Naive thymus-derived CD4-positive, alpha-beta T cell (primary cell): Measurements from ENCODE around the gene DNALI1. TPM values are rescaled to one million over a fixed set of nuclear protein-coding genes. Genes with fewer than 3 reads are reported as not detected.
"Not testable (repeated sequence)": the region's sequence is repeated elsewhere in the genome, so short reads cannot be mapped to it uniquely, and the experiment has no call there.

Source experiments
- ATAC-seq: fragments of 150-1000 bp; cut with Tn5 transposase; 2 replicates; pipeline ENCODE4 v1.10.0; 2021; ENCODE audit warnings: mild to moderate bottlenecking, moderate library complexity
- CTCF ChIA-PET: fragments of 350-600 bp; sonication (Branson Sonifier 250); formaldehyde crosslinking; loops from one replicate; lab custom pipeline; 2021; ENCODE audit warnings: antibody characterized with exemption; lab: Charles Lee
- POLR2A ChIA-PET: fragments of 350-600 bp; sonication (Branson Sonifier 250); formaldehyde crosslinking; loops from one replicate; lab custom pipeline; 2021; ENCODE audit warnings: antibody characterized with exemption, inconsistent platforms; lab: Charles Lee
- DNase-seq, 9 donors: peaks; one replicate each; pipeline versions ENCODE4 v3.0.0 to v3.0.0-alpha.2; 2020 to 2022; ENCODE audit warnings: mixed read lengths in 1 of 9
- H3K27ac ChIP-seq: one replicate; pipeline ENCODE4 v1.7.0; 2013; ENCODE audit warnings: mild to moderate bottlenecking, low read depth, low read length, moderate library complexity
- H3K27me3 ChIP-seq, 2 donors: one replicate each; pipeline ENCODE4 v1.7.0; 2013; ENCODE audit warnings: low read length in 2 of 2, mild to moderate bottlenecking in 2 of 2, moderate library complexity in 2 of 2; ENCODE audit not compliant: control insufficient read depth in 2 of 2, insufficient read depth in 2 of 2
- H3K36me3 ChIP-seq, 3 experiments: 1 replicate in 2 of 3; 2 replicates in 1 of 3; pipeline ENCODE4 v1.7.0; 2013; ENCODE audit warnings: low read length in 3 of 3, mild to moderate bottlenecking in 3 of 3, moderate library complexity in 1 of 3; ENCODE audit not compliant: insufficient read depth in 3 of 3, control insufficient read depth in 2 of 3
- H3K4me1 ChIP-seq, 2 donors: one replicate each; pipeline ENCODE4 v1.7.0; 2013; ENCODE audit warnings: low read length in 2 of 2, mild to moderate bottlenecking in 2 of 2, moderate library complexity in 1 of 2; ENCODE audit not compliant: control insufficient read depth in 2 of 2, insufficient read depth in 2 of 2
- H3K4me3 ChIP-seq: 2 replicates; pipeline ENCODE4 v1.7.0; 2013; ENCODE audit warnings: mild to moderate bottlenecking, low read length
- H3K9me3 ChIP-seq, 3 experiments: 1 replicate in 2 of 3; 2 replicates in 1 of 3; pipeline ENCODE4 v1.7.0; 2013; ENCODE audit warnings: low read length in 3 of 3; ENCODE audit not compliant: control insufficient read depth in 2 of 3
- H3K27ac Mint-ChIP-seq, 9 donors: one replicate each; pipeline ENCODE4 v1.8.0; 2020 to 2022; ENCODE audit warnings: mixed read lengths in 9 of 9, mild to moderate bottlenecking in 8 of 9, moderate library complexity in 5 of 9, inconsistent platforms in 2 of 9
- H3K27me3 Mint-ChIP-seq, 5 donors: one replicate each; pipeline ENCODE4 v1.8.0; 2021 to 2022; ENCODE audit warnings: mixed read lengths in 5 of 5, mild to moderate bottlenecking in 1 of 5
- H3K36me3 Mint-ChIP-seq, 5 donors: one replicate each; pipeline ENCODE4 v1.8.0; 2020 to 2022; ENCODE audit warnings: mixed read lengths in 5 of 5, mild to moderate bottlenecking in 3 of 5, inconsistent platforms in 1 of 5
- H3K4me1 Mint-ChIP-seq, 7 donors: one replicate each; pipeline ENCODE4 v1.8.0; 2020 to 2022; ENCODE audit warnings: mixed read lengths in 7 of 7, mild to moderate bottlenecking in 3 of 7, inconsistent platforms in 1 of 7
- H3K4me3 Mint-ChIP-seq, 10 donors: one replicate each; pipeline ENCODE4 v1.8.0; 2020 to 2022; ENCODE audit warnings: mild to moderate bottlenecking in 10 of 10, mixed read lengths in 10 of 10, moderate library complexity in 6 of 10, inconsistent platforms in 2 of 10
- H3K9me3 Mint-ChIP-seq, 11 donors: one replicate each; pipeline ENCODE4 v1.8.0; 2020 to 2022; ENCODE audit warnings: mixed read lengths in 11 of 11, mild to moderate bottlenecking in 4 of 11, inconsistent platforms in 1 of 11, moderate library complexity in 1 of 11
- intact Hi-C, 2 donors: fragments of 100-400 bp; cut with micrococcal nuclease; formaldehyde crosslinking; loops; one replicate each; pipeline ENCODE4 v1.15.1; 2023
- polyA plus RNA-seq, 2 donors: library from polyadenylated mRNA; unstranded; fragments of 300-500 nt; fragmentation: Illumina TruSeq; gene quantifications; one replicate each; pipeline ENCODE4 v1.2.3, GENCODE V29; 2021
- total RNA-seq, 6 experiments: library from RNA in 5 of 6; stranded (reverse) in 5 of 6; gene quantifications; 1 replicate in 5 of 6; 2 replicates in 1 of 6; pipeline ENCODE4 v1.2.3 and lab custom pipeline; 2021 to 2026

Gene DNALI1
- total and polyA plus RNA-seq, 7 experiments from 2014 or later: 0.11 to 0.50 (median 0.24) TPM; not detected in 4

DNA sequence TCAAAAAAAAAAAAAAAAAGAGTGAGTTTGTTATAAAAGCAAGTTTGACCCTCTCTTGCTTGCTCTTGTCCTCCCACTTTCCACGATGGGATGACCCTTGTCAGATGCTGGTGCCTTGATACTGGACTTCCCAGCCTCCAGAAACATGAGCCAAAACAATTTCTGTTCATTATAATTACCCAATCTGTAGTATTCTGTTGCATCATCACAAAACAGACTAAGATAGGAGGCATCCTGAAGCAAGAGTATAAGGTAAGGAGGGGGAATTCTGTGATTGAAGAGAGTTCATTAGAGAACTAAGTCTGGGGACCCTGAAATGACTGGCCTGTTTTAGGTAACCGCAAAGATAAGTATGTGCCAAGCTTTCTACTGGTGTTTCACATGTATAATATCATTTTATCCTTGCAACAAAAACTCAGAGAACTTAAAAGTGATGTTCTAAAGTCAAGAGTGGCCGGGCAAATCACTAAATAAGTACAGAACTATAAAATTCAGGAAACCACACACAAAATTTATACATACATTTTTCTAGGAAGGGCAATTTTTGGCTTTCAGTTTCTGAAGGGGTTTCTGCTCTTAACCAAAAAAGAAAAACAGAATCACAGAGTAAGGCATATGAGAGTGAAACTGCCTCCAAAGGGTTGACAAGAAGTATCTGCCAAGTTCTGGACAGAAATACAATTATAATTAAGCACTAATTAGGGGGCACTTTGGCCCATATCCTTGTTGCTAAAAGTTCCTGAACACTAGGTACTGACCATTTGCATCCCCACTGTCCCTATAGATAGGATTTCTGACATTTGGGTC lies 14.0 kb downstream of the DNALI1 start:
- Histone ChIP-seq H3K4me1 (no peaks in the 10 kb centered on the region), H3K36me3 (peaks cover 39 to 95% (median 48%) of the 10 kb centered on the region in 3 experiments), H3K4me3 (no peak overlapping the region), H3K27ac (no peak overlapping the region), H3K9me3 (no peaks in the 10 kb centered on the region), H3K27me3 (no peaks in the 10 kb centered on the region)
- Mint-ChIP-seq H3K9me3 (no peaks in the 10 kb centered on the region), H3K27ac (peak overlapping the region in 1 of 9 donors; percentile 78), H3K4me3 (peak overlapping the region in 1 of 10 donors; percentile 70), H3K4me1 (peaks cover 0 to 48% (median 0%) of the 10 kb centered on the region in 7 donors), H3K27me3 (no peaks in the 10 kb centered on the region), H3K36me3 (peaks cover 41 to 68% (median 44%) of the 10 kb centered on the region in 5 donors)
- intact Hi-C loops: no loop called here
- POLR2A ChIA-PET: no interaction called here
- CTCF ChIA-PET: no interaction called here
- ATAC-seq (no peak), DNase-seq (no peak)

- H3K27ac ChIP-seq: no peak overlapping the region
- peaks cover 0 to 56% (median 0%) of the 10 kb centered on the region in 7 donors for H3K4me1 Mint-ChIP-seq
- ATAC-seq (no peak), DNase-seq (no peak)
- H3K4me3 Mint-ChIP-seq: peak overlapping the region in 1 of 10 donors; percentile 51
- CTCF ChIA-PET: interaction anchor here (1.8 kb wide), 1 partner anchor 107 kb away, joined by 4 read pairs; no protein-coding TSS in a partner anchor
- H3K9me3 Mint-ChIP-seq: no peaks in the 10 kb centered on the region
- H3K9me3 ChIP-seq: no peaks in the 10 kb centered on the region
- intact Hi-C loops: no loop called here
- H3K27me3 ChIP-seq: no peaks in the 10 kb centered on the region
- POLR2A ChIA-PET: no interaction called here
- H3K27ac Mint-ChIP-seq: peak overlapping the region in 1 of 9 donors; percentile 74
- H3K4me3 ChIP-seq: no peak overlapping the region
- no peaks in the 10 kb centered on the region for H3K27me3 Mint-ChIP-seq
- no peaks in the 10 kb centered on the region for H3K4me1 ChIP-seq
- peaks cover 32 to 65% (median 44%) of the 10 kb centered on the region in 5 donors for H3K36me3 Mint-ChIP-seq
- peaks cover 32 to 86% (median 37%) of the 10 kb centered on the region in 3 experiments for H3K36me3 ChIP-seq
These were observed 18.2 kb downstream of the DNALI1 start for GRCh38 chr1:37574834-37575480.

GRCh38 chr1:37575692-37576091 lies 19.0 kb downstream of the DNALI1 start:
- intact Hi-C loops: no loop called here

GRCh38 chr1:37584544-37584943 lies 27.8 kb downstream of the DNALI1 start:
- H3K27ac ChIP-seq, H3K4me1 Mint-ChIP-seq, ATAC-seq, intact Hi-C loops, H3K4me1 ChIP-seq, POLR2A ChIA-PET, H3K4me3 ChIP-seq, H3K9me3 Mint-ChIP-seq, CTCF ChIA-PET, DNase-seq, H3K9me3 ChIP-seq, H3K4me3 Mint-ChIP-seq, H3K27me3 Mint-ChIP-seq, H3K27me3 ChIP-seq: not testable (repeated sequence)
- H3K36me3 Mint-ChIP-seq: peaks cover 9 to 52% (median 32%) of the 10 kb centered on the region in 5 donors
- peak overlapping the region in 2 of 9 donors; percentile 15 to 25 for H3K27ac Mint-ChIP-seq
- peaks cover 23 to 82% (median 25%) of the 10 kb centered on the region in 3 experiments for H3K36me3 ChIP-seq

More at GRCh38 chr1:37575692-37576091, 19.0 kb downstream of the DNALI1 start:
- Histone ChIP-seq H3K36me3 (peaks cover 35 to 90% (median 37%) of the 10 kb centered on the region in 3 experiments), H3K27me3 (no peaks in the 10 kb centered on the region), H3K4me3 (no peak overlapping the region), H3K27ac (no peak overlapping the region), H3K4me1 (no peaks in the 10 kb centered on the region), H3K9me3 (no peaks in the 10 kb centered on the region)
- Mint-ChIP-seq H3K27ac (peak overlapping the region in 1 of 9 donors; percentile 74), H3K4me1 (peaks cover 0 to 53% (median 0%) of the 10 kb centered on the region in 7 donors), H3K36me3 (peaks cover 38 to 64% (median 45%) of the 10 kb centered on the region in 5 donors), H3K27me3 (no peaks in the 10 kb centered on the region), H3K9me3 (no peaks in the 10 kb centered on the region), H3K4me3 (peak overlapping the region in 1 of 10 donors; percentile 51)
- DNase-seq (no peak), ATAC-seq (no peak)
- ChIA-PET CTCF (interaction anchor here (1.8 kb wide), 1 partner anchor 106 kb away, joined by 4 read pairs; no protein-coding TSS in a partner anchor), POLR2A (interaction anchor here (0.6 kb wide), 1 partner anchor 16 kb away, joined by 3 read pairs; no protein-coding TSS in a partner anchor)

GRCh38 chr1:37588939-37589338 lies 32.2 kb downstream of the DNALI1 start:
- peaks cover 9 to 41% (median 20%) of the 10 kb centered on the region in 5 donors for H3K36me3 Mint-ChIP-seq
- ChIA-PET CTCF (no interaction called here), POLR2A (interaction anchor here (0.6 kb wide), 1 partner anchor 13 kb away, joined by 3 read pairs; no protein-coding TSS in a partner anchor)
- Histone ChIP-seq H3K4me3 (no peak overlapping the region), H3K9me3 (no peaks in the 10 kb centered on the region), H3K27ac (no peak overlapping the region), H3K4me1 (peaks cover 0 to 5% of the 10 kb centered on the region in 2 donors), H3K27me3 (no peaks in the 10 kb centered on the region), H3K36me3 (peaks cover 1 to 70% (median 13%) of the 10 kb centered on the region in 3 experiments)
- H3K27me3 Mint-ChIP-seq: no peaks in the 10 kb centered on the region
- intact Hi-C loops: no loop called here
- H3K4me1 Mint-ChIP-seq: peaks cover 0 to 16% (median 11%) of the 10 kb centered on the region in 7 donors
- H3K9me3 Mint-ChIP-seq: no peaks in the 10 kb centered on the region
- H3K4me3 Mint-ChIP-seq: no peak overlapping the region
- no peak overlapping the region for H3K27ac Mint-ChIP-seq
- DNase-seq: no peak
- ATAC-seq: no peak

DNA sequence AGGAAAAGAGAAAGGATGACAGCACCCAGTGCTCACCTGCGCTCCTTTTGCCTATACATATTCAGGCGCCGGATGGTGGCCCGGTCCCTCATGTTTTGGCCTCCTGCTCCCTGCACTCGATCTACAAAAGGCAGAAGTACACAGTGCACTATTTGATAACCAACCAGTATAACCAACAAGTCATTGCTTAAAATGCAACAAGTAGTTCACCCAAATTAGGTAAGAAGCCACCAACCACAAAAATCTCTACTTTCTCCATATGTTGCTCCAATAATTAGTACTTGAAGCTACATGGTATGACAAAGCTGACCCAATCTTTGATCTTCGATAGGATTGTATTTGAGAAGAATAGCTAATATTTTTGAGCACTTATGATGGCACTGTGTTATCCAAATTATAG lies 37.0 kb downstream of the DNALI1 start:
- Histone ChIP-seq H3K27me3 (no peaks in the 10 kb centered on the region), H3K4me1 (peaks cover 12 to 22% of the 10 kb centered on the region in 2 donors), H3K27ac (no peak overlapping the region), H3K4me3 (no peak overlapping the region), H3K36me3 (peaks cover 0 to 34% (median 13%) of the 10 kb centered on the region in 3 experiments), H3K9me3 (no peaks in the 10 kb centered on the region)
- Mint-ChIP-seq H3K4me1 (peaks cover 17 to 43% (median 35%) of the 10 kb centered on the region in 7 donors), H3K9me3 (no peaks in the 10 kb centered on the region), H3K27ac (peak overlapping the region in 1 of 9 donors; percentile 29), H3K4me3 (peak overlapping the region in 9 of 10 donors; percentile 12 to 99 (median 34)), H3K36me3 (peaks cover 4 to 18% (median 9%) of the 10 kb centered on the region in 5 donors), H3K27me3 (peaks cover 0 to 6% (median 0%) of the 10 kb centered on the region in 5 donors)
- no peak for ATAC-seq
- intact Hi-C loops: loop anchor here (2.0 to 10.0 kb wide), 3 partner anchors 79 to 1129 kb away; partner anchors contain the start of genes MEAF6 (in 1 of the 2) and MRPS15 (in 1 of the 2)
- no peak for DNase-seq
- ChIA-PET POLR2A (interaction anchor here (0.6 to 1.0 kb wide), 3 partner anchors 24 to 214 kb away, joined by 3 to 4 read pairs (median 3); partner anchors contain the start of genes C1orf122 and YRDC), CTCF (no interaction called here)
